ENCODE data around the gene EDN2. TPM values are rescaled to one million over a fixed set of nuclear protein-coding genes. Genes with fewer than 3 reads are reported as not detected.

EDN2 gene
- total and polyA plus RNA-seq, 2 of the 8 experiments (the other 6 are each of a cell fraction or from before 2014, with no cell fraction given) = 0.32 to 0.39 TPM

DNA sequence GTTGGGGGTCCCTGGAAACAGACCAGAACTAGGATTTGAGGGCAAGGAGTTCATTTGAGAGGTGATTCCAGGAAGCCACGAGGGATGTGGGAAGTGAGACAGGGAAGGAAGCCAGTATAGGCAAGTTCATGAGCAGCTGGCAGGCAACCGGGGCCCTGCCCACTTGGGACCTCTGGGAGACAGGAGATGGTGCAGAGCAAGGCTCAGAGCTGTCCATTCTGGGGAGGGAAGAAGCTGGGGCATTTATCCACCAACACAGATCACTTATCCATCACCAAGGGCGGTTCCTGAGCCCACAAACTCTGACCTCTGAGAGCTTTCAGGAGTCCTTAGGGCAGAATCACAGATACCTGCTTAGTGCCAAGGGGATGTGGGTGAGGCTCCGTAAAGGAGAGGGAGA lies 16.8 kb downstream of the EDN2 start (continued):
- TF ChIP-seq ATF3 (IDR thresholded peaks at IDR 0.05; ENCODE audit: insufficient read depth, low read depth, low read length) = no peak
- TF ChIP-seq TBP (IDR thresholded peaks at IDR 0.05; ENCODE audit: low read depth, low read length) = no peak
- no peak for TF ChIP-seq KDM1A (IDR thresholded peaks at IDR 0.05; ENCODE audit: borderline replicate concordance, low read length)
- TF ChIP-seq SRF (IDR thresholded peaks at IDR 0.05; ENCODE audit: low read depth, low read length) = no peak
- TF ChIP-seq JUN (IDR thresholded peaks at IDR 0.05; ENCODE audit: low read depth, low read length) = no peak
- TF ChIP-seq TAF7 (optimal IDR thresholded peaks at IDR 0.05; ENCODE audit: borderline replicate concordance, low read depth, low read length) = no peak
- no peak for TF ChIP-seq EGR1 (IDR thresholded peaks at IDR 0.05; ENCODE audit: borderline replicate concordance, low read depth, low read length)
- no peak for TF ChIP-seq RXRA (IDR thresholded peaks at IDR 0.05; ENCODE audit: insufficient read depth, low read depth, low read length)
- no peak for TF ChIP-seq NANOG (IDR thresholded peaks at IDR 0.05; ENCODE audit: insufficient read depth, low read depth, low read length, poor library complexity, severe bottlenecking)
- TF ChIP-seq YY1 (IDR thresholded peaks at IDR 0.05; ENCODE audit: low read depth, low read length) = no peak
